ENCODE results near the gene EVPLL.
"Not testable (repeated sequence)": the region's sequence is repeated elsewhere in the genome, so short reads cannot be mapped to it uniquely, and the experiment has no call there.

Gene EVPLL

GRCh38 chr17:18425593-18425992 lies 48.0 kb downstream of the EVPLL start:
- DNase-seq (ENCODE audit: low spot score) = not testable (repeated sequence)

GRCh38 chr17:18426639-18427038 lies 49.1 kb downstream of the EVPLL start:
- not testable (repeated sequence) for DNase-seq (ENCODE audit: low spot score)

GRCh38 chr17:18432206-18432605 lies 54.6 kb downstream of the EVPLL start:
- not testable (repeated sequence) for DNase-seq (ENCODE audit: low spot score)

Measured in cerebellar cortex (tissue), 1 donor.